ENCODE data around the gene KSR1.
"Not testable (repeated sequence)": the region's sequence is repeated elsewhere in the genome, so short reads cannot be mapped to it uniquely, and the experiment has no call there.

KSR1 gene

DNA sequence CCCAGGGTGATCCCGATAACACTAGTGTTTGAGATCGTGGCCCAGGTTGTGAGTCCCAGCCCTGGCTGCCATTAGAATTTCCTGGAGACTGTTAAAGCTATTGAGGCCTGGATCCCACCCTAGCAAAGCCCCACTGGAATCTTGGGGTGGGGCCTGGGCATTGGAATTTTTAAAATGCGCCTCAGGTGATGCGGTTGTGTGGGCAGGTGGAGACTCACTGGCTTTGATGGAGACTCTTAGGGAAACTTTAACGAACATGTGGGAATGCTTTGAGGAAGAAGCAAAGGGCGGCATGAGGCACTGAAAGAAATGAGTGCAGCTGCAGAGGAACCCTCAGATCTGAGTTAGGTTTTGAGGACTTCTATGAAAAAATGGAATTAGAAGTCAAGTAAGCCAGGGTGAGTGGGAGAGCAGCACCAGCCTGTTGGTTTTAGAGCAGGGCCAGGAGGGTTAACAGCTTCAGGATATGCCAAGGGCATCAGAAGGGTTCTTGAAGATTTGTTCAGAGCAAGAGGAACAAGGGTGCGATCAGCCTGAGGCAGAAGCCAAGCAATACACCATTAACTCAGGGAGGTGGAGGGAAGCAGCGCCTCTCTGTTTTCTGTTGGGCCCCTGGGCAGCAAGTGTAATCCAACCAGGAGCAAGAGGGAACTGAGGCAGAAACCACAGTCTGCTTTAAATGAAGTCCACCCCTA lies 42.5 kb downstream of the KSR1 start:
- no peak overlapping the region for H3K4me3 ChIP-seq (ENCODE audit: low read length in 2 of 2)
- H2BK12ac ChIP-seq (ENCODE audit: low read length) = no peak overlapping the region
- no peak overlapping the region for H3K9ac ChIP-seq (ENCODE audit: low read depth, low read length, poor library complexity)
- H2BK120ac ChIP-seq (ENCODE audit: low read depth, low read length) = no peak overlapping the region
- H4K8ac ChIP-seq (ENCODE audit: low read depth, low read length) = no peak overlapping the region
- no peak overlapping the region for H3K23ac ChIP-seq (ENCODE audit: low read depth, low read length, poor library complexity)
- H3K14ac ChIP-seq (ENCODE audit: low read length) = no peak overlapping the region
- no peak overlapping the region for H3K18ac ChIP-seq (ENCODE audit: low read length)
- H3K4me2 ChIP-seq (ENCODE audit: insufficient read depth, low read length, poor library complexity, severe bottlenecking) = no peak overlapping the region
- H2BK15ac ChIP-seq (ENCODE audit: low read length) = no peak overlapping the region
- H3K27me3 ChIP-seq (ENCODE audit: control insufficient read depth in 3 of 3, insufficient read depth in 3 of 3, low read depth in 1 of 3, low read length in 3 of 3) = no peaks in the 10 kb centered on the region
- H2AFZ ChIP-seq (ENCODE audit: low read length) = no peak overlapping the region
- no peak overlapping the region for H4K91ac ChIP-seq (ENCODE audit: low read depth, low read length, poor library complexity)
- H2BK5ac ChIP-seq (ENCODE audit: low read length) = no peak overlapping the region
- no peak overlapping the region for H3K4ac ChIP-seq (ENCODE audit: low read length)
- peaks cover 18 to 20% of the 10 kb centered on the region in 2 donors for H3K4me1 ChIP-seq (ENCODE audit: control insufficient read depth in 2 of 2, insufficient read depth in 1 of 2, low read depth in 1 of 2, low read length in 2 of 2)
- no peak for DNase-seq (ENCODE audit: low spot score)
- peaks cover 0 to 2% of the 10 kb centered on the region in 2 donors for H3K36me3 ChIP-seq (replicated peaks in 1 of 2; ENCODE audit: control insufficient read depth in 2 of 2, insufficient read depth in 2 of 2, low read length in 2 of 2)
- no CpG with 5 or more reads among the region's 8 CpGs for WGBS, 2 donors (ENCODE audit: extremely low coverage in 2 of 2, insufficient read length in 2 of 2, insufficient replicate concordance in 1 of 2)
- no peak overlapping the region for H2AK5ac ChIP-seq (ENCODE audit: low read depth, low read length)
- H3K79me1 ChIP-seq (ENCODE audit: low read depth, low read length) = peaks cover 3% of the 10 kb centered on the region
- H3K27ac ChIP-seq (replicated peaks; ENCODE audit: low read length) = no peak overlapping the region
- peaks cover 14 to 20% of the 10 kb centered on the region in 2 donors for H3K9me3 ChIP-seq (replicated peaks in 1 of 2; ENCODE audit: control insufficient read depth in 2 of 2, insufficient read depth in 1 of 2, low read depth in 1 of 2, low read length in 2 of 2)

DNA sequence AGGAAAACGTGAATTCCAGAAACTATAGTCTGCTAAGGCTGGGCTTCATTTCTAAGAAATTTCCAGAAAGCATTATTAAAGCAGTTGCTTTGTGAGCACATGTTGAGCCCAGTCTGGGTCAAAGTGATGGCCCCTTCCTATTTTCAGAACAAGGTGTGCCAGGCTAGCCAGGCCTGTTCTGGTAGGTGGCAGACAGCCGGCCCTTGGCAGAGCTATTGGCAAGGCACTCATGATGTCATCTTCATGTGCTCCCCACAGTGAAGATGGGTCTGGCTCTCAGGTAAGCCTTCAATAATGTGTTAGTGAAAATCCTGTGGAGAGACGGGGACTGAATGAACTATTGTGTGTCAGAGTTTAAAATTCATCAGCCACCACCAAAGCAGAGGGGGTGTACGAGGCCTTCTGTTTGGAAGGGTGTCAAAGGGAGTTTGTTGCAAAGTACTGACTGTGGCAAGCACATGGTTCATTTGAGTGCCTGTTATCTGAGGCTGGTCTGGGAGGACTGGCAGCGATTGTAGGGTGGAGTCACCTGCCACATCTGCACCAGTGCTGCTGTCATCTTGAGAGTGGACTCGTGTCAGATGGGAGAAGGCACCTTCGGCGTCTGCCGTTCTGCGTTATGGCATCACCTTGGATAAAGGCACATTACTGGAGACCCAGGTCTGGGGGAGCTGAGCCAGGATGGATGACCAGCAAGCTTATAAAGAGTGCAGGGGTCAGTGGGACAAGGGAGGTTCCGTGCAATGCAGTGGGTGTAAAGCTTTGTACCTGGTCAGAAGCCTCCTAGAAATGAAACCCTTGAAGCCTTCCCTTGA lies 43.4 kb downstream of the KSR1 start:
- no peak overlapping the region for H4K8ac ChIP-seq (ENCODE audit: low read depth, low read length)
- peak overlapping the region; percentile 26 for H3K9ac ChIP-seq (ENCODE audit: low read depth, low read length, poor library complexity)
- no peak overlapping the region for H3K4me2 ChIP-seq (ENCODE audit: insufficient read depth, low read length, poor library complexity, severe bottlenecking)
- H3K23ac ChIP-seq (ENCODE audit: low read depth, low read length, poor library complexity) = no peak overlapping the region
- DNase-seq (ENCODE audit: low spot score) = no peak
- no peak overlapping the region for H3K4ac ChIP-seq (ENCODE audit: low read length)
- peaks cover 0 to 2% of the 10 kb centered on the region in 2 donors for H3K36me3 ChIP-seq (replicated peaks in 1 of 2; ENCODE audit: control insufficient read depth in 2 of 2, insufficient read depth in 2 of 2, low read length in 2 of 2)
- no peak overlapping the region for H3K4me3 ChIP-seq (ENCODE audit: low read length in 2 of 2)
- no peak overlapping the region for H3K27ac ChIP-seq (replicated peaks; ENCODE audit: low read length)
- no peak overlapping the region for H2BK12ac ChIP-seq (ENCODE audit: low read length)
- WGBS, 2 donors (ENCODE audit: extremely low coverage in 2 of 2, insufficient read length in 2 of 2, insufficient replicate concordance in 1 of 2) = no CpG with 5 or more reads among the region's 11 CpGs
- no peak overlapping the region for H2AK5ac ChIP-seq (ENCODE audit: low read depth, low read length)
- no peak overlapping the region for H3K18ac ChIP-seq (ENCODE audit: low read length)
- H3K79me1 ChIP-seq (ENCODE audit: low read depth, low read length) = peaks cover 3% of the 10 kb centered on the region
- H2BK15ac ChIP-seq (ENCODE audit: low read length) = no peak overlapping the region
- H2BK5ac ChIP-seq (ENCODE audit: low read length) = no peak overlapping the region
- no peak overlapping the region for H2BK120ac ChIP-seq (ENCODE audit: low read depth, low read length)
- peaks cover 14 to 20% of the 10 kb centered on the region in 2 donors for H3K9me3 ChIP-seq (replicated peaks in 1 of 2; ENCODE audit: control insufficient read depth in 2 of 2, insufficient read depth in 1 of 2, low read depth in 1 of 2, low read length in 2 of 2)
- no peak overlapping the region for H2AFZ ChIP-seq (ENCODE audit: low read length)
- H4K91ac ChIP-seq (ENCODE audit: low read depth, low read length, poor library complexity) = no peak overlapping the region
- peaks cover 9 to 14% of the 10 kb centered on the region in 2 donors for H3K4me1 ChIP-seq (ENCODE audit: control insufficient read depth in 2 of 2, insufficient read depth in 1 of 2, low read depth in 1 of 2, low read length in 2 of 2)
- H3K27me3 ChIP-seq (ENCODE audit: control insufficient read depth in 3 of 3, insufficient read depth in 3 of 3, low read depth in 1 of 3, low read length in 3 of 3) = no peaks in the 10 kb centered on the region
- H3K14ac ChIP-seq (ENCODE audit: low read length) = no peak overlapping the region

DNA sequence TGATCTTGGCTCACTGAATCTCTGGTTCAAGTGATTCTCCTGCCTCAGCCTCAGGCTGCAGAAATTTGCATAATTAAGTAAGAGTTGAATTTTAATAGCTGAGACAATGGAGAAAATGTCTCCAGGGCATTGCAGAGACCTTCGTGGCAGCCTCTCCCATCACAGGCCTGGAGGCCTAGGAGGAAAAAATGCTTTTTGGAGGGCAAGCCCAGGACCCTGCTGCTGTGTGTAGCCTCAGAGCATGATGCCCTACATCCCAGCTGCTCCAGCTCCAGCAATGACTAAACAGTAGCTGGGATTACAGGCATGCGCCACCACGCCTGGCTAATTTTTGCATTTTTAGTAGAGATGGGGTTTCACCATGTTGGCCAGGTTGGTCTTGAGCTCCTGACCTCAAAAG lies 45.1 kb downstream of the KSR1 start:
- DNase-seq (ENCODE audit: low spot score) = not testable (repeated sequence)
- WGBS, 2 donors (ENCODE audit: extremely low coverage in 2 of 2, insufficient read length in 2 of 2, insufficient replicate concordance in 1 of 2) = no CpG with 5 or more reads among the region's 3 CpGs

More for the DNA sequence above, 45.1 kb downstream of the KSR1 start:
- H3K79me1 ChIP-seq (ENCODE audit: low read depth, low read length); H3K27ac ChIP-seq (replicated peaks; ENCODE audit: low read length); H4K91ac ChIP-seq (ENCODE audit: low read depth, low read length, poor library complexity); H3K14ac ChIP-seq (ENCODE audit: low read length); H2AK5ac ChIP-seq (ENCODE audit: low read depth, low read length); H3K4me3 ChIP-seq (ENCODE audit: low read length in 2 of 2); H3K36me3 ChIP-seq (replicated peaks in 1 of 2; ENCODE audit: control insufficient read depth in 2 of 2, insufficient read depth in 2 of 2, low read length in 2 of 2); H3K4me2 ChIP-seq (ENCODE audit: insufficient read depth, low read length, poor library complexity, severe bottlenecking); H2BK15ac ChIP-seq (ENCODE audit: low read length); H3K9ac ChIP-seq (ENCODE audit: low read depth, low read length, poor library complexity); H4K8ac ChIP-seq (ENCODE audit: low read depth, low read length); H2BK12ac ChIP-seq (ENCODE audit: low read length); H3K23ac ChIP-seq (ENCODE audit: low read depth, low read length, poor library complexity); H3K18ac ChIP-seq (ENCODE audit: low read length); H2AFZ ChIP-seq (ENCODE audit: low read length); H3K4me1 ChIP-seq (ENCODE audit: control insufficient read depth in 2 of 2, insufficient read depth in 1 of 2, low read depth in 1 of 2, low read length in 2 of 2); H2BK120ac ChIP-seq (ENCODE audit: low read depth, low read length); H3K27me3 ChIP-seq (ENCODE audit: control insufficient read depth in 3 of 3, insufficient read depth in 3 of 3, low read depth in 1 of 3, low read length in 3 of 3); H2BK5ac ChIP-seq (ENCODE audit: low read length); H3K4ac ChIP-seq (ENCODE audit: low read length): not testable (repeated sequence)
- peaks cover 14 to 20% of the 10 kb centered on the region in 2 donors for H3K9me3 ChIP-seq (replicated peaks in 1 of 2; ENCODE audit: control insufficient read depth in 2 of 2, insufficient read depth in 1 of 2, low read depth in 1 of 2, low read length in 2 of 2)
